HG03571 (cell line): ENCODE measurements around the gene TCF12.
"Not testable (repeated sequence)": the region's sequence is repeated elsewhere in the genome, so short reads cannot be mapped to it uniquely, and the experiment has no call there.

Source experiments
- ATAC-seq: cut with Tn5 transposase; IDR thresholded peaks from one replicate; pipeline ENCODE4 v1.9.1; 2021; ENCODE audit not compliant: unreplicated experiment

TCF12 gene

GRCh38 chr15:56944485-56944884 lies 26.0 kb downstream of the TCF12 start:
- no peak for ATAC-seq

DNA sequence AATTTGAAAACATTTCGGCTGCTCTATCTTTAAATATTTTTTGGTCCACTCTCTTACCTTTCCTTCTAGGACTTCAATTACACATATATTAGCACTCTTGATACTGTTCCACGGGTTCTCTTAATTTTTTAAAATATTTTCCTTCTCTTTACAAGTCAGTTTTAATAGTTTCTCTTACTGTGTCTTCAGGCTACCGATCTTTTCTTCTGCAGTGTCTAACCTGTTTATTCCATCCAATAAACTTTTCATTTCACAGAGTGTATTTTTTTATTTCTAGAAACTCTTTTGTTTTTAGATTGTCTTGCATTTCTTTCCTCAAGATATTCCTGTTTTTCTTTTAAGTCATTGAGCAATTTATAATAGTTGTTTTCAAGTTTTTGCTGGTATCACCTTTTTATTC lies 27.7 kb downstream of the TCF12 start:
- ATAC-seq, result no peak

DNA sequence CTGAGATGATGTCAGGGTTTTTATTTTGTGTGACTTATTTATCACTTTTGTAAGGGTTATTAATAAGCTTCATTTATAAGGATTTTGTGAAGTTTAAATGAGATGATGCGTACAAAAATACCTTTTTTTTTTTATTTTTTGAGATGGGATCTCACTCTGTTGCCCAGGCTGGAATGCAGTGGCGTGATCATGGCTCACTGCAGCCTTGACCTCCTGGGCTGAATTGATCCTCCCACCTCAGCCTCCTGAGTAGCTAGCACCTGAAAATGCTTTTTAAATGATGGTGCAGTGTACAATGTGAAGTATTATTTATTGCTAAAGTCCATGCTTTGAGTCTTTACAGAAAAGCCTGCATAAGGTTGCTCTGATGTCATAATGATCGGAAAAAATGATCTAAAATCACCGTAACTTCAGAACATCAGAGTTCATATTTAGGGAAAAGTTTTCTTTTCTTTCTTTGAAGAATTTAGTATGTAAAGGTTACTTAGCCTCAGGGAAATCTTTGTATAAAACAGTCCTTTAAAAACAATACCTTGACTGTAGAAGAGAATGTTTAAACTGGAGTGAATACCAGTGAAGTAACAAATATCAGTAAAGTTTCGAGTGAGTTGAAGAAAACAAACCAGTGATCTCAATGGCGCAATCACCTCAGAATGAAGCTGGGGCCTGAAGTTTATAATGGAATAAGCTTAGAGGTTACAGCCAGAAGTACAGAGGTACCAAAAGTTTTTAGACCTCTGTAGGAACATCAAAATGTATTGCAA lies 29.7 kb downstream of the TCF12 start:
- ATAC-seq, result no peak

DNA sequence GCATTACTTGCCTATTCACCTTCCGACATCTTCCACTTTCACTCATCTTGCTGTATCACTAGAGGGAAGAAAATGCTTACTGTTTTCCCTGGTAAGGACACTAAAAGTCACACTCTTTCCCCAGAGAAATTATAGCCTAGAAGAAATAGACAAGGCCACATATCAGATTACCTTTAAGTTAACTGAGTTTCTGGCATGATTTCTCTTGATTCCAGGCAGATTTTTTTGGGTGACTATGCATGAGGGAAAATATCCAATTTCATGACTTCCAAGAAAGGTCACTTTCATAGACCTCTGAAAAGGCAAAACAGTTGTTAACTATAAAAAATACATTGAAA lies 30.3 kb downstream of the TCF12 start:
- ATAC-seq, result no peak

GRCh38 chr15:56950979-56951378 lies 32.5 kb downstream of the TCF12 start:
- ATAC-seq, result peak; percentile 90

GRCh38 chr15:56953790-56954189 lies 35.3 kb downstream of the TCF12 start:
- no peak for ATAC-seq

GRCh38 chr15:56955011-56955410 lies 36.6 kb downstream of the TCF12 start:
- ATAC-seq, result not testable (repeated sequence)

DNA sequence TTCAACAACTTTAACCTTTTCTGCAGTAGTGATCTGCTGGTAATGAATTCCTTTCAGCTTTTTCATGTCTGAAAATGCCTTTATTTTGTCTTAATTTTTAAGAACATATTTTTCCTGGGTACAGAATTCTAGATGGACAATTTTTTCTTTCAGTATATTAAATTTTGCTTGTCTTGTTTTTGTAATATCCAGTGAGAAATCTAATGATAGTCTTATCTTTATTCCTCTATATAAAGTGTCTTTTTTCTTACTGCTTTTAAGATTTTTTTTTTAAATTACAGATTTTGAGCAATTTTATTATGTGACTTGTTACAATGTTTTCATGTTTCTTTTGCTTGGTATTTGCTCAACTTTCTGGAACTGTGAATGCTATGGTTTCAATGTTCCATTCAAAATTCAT lies 38.1 kb downstream of the TCF12 start:
- no peak for ATAC-seq

GRCh38 chr15:56957812-56958406 lies 39.5 kb downstream of the TCF12 start:
- no peak for ATAC-seq

GRCh38 chr15:56959318-56959648 lies 40.8 kb downstream of the TCF12 start:
- no peak for ATAC-seq

GRCh38 chr15:56960116-56960515 lies 41.7 kb downstream of the TCF12 start:
- ATAC-seq, result no peak

DNA sequence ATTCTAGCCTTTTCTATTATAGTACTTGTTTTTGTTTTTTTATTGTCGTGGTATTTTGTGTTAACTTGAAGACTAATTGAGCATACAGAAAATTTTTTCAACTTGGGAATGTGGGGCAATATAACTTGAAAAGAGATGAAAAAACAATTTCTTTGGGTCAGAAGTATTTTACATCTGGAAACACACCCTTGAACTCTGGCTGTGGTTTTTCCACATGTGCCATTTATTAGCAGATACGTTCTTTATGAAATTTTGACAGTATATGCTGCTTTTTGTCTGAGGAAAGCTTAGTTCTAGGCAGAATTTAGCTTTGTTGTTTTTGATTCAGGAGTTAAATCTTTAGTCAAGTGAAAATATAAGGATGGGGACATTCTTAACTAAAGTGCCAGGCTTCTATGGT lies 44.7 kb downstream of the TCF12 start:
- no peak for ATAC-seq

DNA sequence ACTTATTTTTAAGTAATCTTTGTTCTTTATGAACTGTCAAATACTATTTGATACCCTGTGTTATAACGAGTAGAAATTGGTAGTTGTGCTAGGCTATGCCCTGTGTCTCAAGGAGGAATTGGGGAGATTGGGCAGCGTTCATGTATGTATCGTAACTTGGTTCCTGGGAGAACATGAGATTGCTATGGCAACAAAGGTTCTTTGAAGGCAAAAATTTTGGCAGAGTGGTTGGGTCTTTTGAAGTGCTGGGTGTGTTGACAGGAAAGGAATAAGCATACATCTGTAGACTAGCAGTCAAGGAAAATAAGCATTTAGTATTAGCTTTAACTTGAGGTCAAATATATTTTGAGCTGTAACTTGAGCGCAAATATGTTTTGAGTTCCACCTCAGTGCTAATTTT lies 45.3 kb downstream of the TCF12 start:
- no peak for ATAC-seq

DNA sequence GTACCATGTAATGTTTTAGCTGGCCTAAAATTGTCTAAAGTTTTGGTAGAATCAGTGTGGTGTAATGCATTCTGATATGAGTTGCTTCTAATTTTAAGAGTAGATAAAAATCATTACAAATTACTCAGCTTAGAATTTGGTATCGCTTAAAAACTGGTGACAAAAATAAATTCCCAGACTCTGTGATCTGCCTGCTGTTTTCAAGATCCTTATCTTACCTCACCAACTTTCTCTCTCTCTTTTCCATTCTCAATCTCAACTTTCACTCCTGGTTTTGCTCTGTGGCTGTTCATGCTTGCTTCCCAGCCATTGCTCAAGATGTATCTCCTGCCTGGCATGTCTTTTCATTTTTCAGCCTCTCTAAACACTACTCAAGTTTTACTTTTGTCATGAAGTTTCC lies 45.7 kb downstream of the TCF12 start:
- ATAC-seq, result no peak

- no peak for ATAC-seq
Observed at GRCh38 chr15:56965231-56966013, 47.0 kb downstream of the TCF12 start.

GRCh38 chr15:56967336-56967735 lies 48.9 kb downstream of the TCF12 start:
- ATAC-seq, result no peak

GRCh38 chr15:56968256-56968655 lies 49.8 kb downstream of the TCF12 start:
- no peak for ATAC-seq

DNA sequence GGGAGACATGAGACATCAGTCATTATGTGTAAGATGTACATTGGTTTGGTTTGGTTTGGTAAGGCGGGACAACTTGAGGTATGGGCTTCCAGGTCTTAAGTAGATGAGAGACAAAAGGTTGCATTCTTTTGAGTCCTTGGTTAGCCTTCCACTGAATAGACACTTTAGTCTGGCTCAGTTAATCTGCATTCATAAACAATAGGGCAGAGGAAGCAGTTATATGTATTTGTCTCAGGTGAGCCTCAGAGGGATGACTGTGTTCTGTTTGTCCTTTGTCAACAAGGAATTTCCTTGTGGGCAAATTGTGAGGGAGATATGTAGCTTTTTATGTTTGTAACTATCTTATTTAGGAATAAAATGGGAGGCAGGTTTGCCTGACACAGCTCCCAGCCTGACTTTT lies 50.4 kb downstream of the TCF12 start:
- no peak for ATAC-seq

GRCh38 chr15:56969265-56969895 lies 50.9 kb downstream of the TCF12 start:
- ATAC-seq, result no peak

DNA sequence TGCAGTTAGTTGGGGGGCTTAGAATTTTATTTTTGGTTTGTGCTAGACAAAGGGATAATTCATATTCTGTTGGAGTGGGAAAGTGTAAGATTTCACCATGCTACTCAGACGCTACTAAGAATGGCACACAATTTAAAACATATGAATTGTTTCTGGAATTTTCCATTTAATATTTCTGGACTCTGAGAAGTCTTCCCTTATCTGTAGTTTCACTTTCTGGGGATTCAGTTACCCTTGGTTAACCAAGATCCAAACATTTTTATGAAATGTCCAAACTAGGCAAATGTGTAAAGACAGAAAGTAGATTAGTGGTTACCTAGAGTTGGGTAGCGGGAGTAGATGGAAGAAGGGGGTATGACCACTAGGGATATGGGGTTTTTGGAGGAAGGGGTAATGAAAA lies 53.1 kb downstream of the TCF12 start:
- ATAC-seq, result no peak

- ATAC-seq, result no peak
Observed at GRCh38 chr15:56972016-56972415, 53.6 kb downstream of the TCF12 start.

DNA sequence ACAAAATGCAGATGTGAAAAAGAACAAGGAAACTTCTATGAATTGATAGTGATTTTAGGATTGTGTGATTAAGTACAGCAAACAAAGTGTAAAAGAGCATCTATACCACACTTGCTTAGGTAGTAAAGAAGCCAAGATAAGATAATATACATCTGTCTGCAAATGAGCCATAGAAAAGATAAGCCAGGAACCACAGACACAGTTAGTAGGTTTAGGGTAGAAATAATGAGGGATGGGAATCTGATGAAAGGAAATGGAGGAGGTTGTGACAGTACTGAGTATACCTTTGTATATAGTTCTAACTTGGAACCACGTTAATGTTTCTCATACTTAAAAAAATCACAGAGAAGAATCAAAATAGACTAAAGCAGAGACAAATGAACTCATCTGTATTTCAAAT lies 54.0 kb downstream of the TCF12 start:
- ATAC-seq, result no peak
